HG02571 (cell line): ENCODE measurements around the gene ARID2.

Source experiments
- ATAC-seq: cut with Tn5 transposase; IDR thresholded peaks from one replicate; pipeline ENCODE4 v1.9.1; 2021; ENCODE audit warnings: mild to moderate bottlenecking, moderate library complexity; ENCODE audit not compliant: unreplicated experiment

Gene ARID2

DNA sequence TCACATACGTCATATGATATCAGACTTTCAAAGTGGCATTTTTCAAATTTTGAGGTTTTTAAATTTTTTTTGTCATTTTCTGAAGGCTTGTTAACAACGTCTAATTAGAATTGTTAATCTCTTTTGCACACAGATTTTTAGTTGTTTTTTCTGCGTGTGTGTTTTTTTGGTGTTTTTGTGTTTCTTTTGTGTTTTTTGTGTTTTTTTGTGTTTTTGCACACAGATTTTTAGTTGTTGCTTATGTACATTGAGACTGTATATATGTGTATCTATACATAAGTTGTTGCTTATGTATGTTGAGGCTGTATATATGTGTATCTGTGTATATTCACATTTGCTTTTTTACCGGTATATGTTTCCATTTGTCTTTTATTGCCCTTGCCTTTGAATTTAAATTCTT is 30.8 kb downstream of the ARID2 start:
- ATAC-seq = no peak

DNA sequence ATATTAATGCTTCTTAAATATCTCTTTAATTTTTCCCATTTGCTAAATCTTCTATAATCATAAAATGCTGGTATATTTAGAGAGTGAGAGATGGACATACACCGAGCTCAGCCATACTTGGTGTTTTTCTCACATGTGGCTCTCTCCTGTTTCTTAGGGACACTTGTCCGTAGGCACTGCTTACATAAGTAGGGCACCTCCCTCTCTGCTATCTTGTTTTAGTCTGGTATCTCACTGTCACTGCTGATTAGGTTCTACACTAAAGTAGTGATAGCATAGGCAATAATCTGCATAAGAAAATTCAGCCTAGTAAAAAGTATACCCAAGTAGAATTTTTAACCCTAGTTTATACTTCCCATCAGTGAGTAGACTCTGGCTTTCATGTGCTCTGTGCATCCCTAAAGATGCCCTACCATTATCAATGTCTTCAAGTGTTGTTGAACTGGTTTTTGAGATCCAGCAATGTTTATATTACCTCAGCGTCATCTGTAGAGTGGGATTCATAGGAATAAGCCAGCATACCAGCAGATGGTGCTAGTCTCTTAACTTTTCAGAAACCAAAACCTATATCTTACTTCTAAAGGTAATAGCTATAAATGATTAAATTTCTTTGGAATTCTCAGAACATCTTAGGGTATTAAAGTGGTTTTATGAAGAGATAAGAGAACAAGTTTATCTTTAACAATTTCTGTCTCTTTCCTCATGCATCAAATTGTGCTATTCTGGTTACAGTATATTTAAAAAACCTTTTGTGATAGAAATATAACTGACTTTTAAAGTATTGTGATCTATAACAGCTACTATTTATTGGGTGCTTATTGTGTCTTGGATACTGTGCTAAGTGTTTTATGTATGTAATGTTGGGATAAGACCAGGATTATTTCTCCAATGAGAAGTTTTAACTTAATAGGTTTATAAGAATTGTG is 32.9 kb downstream of the ARID2 start:
- no peak for ATAC-seq

DNA sequence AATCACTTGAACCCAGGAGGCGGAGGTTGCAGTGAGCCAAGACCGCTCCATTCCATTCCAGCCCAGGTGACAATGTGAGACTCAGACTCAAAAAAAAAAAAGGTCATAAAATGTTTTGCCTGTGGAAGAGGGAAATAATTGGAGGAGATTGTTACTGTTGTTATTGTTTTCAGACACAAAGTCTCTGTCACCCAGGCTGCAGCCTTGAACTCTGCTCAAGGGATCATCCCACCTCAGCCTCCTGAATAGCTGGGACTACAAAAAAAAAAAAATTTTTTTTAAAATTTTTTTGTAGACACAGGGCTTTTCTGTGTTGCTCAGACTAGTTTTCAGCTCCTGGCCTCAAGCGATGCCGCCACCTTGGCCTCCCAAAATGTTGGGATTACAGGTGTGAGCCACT is 33.9 kb downstream of the ARID2 start:
- ATAC-seq = no peak

DNA sequence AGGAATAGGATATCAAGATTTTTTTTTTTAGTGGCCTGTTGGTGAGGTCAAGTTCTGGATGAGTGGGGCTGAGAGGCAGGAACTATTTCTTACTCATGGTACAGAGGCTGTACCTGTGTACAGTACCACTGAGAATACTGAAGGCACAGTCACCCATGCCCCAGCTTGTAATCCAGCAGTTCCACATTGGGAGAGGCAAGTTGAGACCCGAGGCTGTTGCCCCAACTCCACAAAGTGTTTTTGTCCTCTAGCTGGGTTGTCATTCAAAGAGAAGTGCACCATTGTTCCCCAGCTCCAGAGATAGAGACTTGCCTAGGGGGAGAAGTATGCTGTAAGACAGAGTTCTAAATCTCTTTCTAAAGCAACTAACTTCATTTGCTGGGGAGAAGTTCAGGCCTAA is 38.7 kb downstream of the ARID2 start:
- ATAC-seq = no peak

DNA sequence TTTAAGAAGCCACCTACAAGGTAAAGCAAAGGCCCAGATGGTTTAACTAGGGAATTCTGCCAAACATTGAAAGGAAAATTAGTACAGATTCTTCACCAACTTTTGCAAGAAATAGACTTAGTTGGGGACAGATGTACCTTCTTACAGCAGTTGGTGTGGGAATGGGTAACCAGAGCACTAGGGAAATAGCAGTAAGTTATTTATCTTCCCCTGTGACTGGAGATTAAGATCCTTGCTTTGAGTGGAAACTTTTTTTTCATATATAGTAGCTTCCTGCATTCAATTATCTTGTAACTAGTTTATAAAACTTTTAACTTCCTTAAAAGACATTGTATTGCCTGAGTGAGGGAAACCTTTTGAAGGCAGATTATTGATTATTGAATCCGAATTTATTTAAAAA is 44.2 kb downstream of the ARID2 start:
- ATAC-seq = no peak

DNA sequence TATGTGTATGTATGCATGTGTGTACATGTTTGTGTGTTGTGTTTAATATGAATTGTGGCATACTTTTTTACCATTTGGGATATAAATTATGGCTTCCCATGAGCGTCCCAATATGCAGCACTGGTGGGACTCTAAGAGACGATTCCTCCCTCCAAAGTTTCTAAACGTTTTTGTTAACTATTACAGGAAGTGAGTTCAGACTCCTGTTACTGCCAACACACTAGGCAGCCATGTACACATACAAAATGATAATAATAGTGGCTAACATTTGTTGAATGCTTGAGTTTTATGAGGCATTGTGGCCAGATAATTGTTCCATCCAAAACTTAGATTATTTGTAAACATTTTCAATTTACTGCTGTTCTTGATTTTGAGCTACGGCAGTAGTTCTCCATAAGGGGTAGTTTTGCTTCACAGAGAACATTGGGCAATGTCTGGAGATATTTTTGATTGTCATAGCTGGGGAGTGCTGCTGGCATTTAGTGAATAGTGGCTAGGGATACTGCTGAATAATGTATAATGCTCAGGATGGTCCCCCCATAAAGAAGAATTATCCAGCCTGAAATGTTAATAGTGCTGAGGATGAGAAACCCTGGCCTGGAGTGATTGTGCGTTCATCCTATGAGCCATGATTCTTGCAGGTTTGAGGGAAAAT is 45.1 kb downstream of the ARID2 start:
- no peak for ATAC-seq

DNA sequence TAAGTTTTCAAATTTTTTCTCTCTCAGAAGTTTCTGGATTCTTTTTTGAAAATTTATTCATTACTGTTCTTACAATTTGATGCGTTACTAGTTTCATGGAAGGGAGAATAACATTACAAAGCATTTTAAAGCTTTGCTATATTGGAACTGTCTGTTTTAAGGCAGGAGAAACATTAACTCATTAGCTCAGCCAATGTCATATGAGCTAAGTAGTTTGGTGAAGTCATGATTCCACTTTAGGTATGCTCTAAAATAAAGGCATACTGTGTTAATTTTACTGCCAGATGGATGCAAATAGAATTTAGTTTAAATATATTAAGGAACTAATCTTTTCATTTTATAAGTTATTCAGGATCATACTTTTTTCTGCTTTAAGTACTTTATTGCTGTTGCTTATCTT is 46.0 kb downstream of the ARID2 start:
- ATAC-seq = no peak

DNA sequence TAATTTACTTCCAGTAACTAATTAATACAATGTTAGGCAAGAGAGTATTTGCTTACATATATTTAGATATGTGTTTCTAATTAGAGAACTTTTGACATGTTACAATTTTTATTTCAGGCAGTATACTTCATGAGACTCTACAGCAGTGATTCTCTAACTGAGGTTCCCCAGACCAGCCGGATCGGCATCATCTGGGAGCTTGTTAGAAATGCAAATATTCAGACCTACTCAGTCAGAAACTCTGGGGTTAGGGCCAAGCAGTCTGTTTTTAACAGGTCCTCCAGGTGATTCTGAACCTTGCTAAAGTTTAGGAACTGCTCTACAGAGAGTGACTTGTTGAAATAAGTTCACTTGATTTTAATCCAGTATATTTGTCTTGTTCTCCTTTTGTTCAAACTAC is 46.5 kb downstream of the ARID2 start:
- ATAC-seq = no peak

DNA sequence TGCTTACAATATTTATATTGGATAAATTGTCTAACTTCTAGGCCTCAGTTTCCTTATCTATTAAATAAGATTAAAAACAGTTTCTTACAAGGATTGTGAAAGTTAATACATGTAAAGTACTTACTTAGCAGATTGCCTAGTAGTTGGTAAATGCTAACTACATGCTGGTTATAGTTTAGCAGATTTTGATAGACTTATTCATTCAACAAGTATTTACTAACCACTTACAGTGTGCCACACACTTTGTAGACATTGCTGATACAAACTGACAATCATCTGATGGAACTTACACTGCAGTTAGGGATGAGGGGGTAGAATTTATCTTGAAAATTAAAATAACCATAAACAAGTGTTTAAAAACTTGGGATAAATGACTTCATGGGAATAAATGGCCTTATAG is 50.4 kb downstream of the ARID2 start:
- no peak for ATAC-seq

DNA sequence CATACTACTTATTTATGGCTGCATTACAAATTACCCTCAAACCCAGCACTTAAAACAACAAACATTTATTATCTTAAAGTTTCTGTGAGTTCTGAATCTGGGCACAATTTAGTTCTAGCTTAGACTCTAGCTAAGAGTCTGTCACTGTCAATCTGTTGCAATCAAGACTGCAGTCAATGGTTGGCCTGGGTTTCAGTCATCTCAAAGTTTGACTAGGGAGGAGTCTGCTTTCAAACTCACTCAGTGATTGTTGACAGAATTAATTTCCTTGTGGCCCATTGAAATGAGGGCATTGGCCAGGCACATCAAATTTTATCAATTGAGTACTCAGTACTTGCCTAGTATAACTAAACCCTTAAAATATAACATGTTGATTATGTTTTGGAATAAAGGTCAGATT is 51.6 kb downstream of the ARID2 start:
- no peak for ATAC-seq

DNA sequence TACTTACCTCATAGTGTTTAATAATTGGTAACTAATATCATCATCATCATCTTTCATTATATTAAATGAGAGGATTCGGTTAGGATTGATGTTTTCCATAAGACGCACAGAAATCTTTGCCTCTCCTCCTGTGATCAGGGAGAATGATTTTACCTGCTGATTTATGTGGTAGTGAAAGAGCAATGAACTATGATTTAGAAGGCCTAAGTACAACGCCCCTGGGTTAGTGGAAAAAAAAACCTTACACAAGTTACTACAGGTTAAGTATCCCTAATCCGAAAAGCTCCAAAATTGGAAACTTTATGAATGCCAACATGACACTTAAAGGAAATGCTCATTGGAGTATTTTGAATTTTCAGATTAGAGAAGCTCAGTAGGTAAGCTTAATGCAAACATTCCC is 55.8 kb downstream of the ARID2 start:
- no peak for ATAC-seq

DNA sequence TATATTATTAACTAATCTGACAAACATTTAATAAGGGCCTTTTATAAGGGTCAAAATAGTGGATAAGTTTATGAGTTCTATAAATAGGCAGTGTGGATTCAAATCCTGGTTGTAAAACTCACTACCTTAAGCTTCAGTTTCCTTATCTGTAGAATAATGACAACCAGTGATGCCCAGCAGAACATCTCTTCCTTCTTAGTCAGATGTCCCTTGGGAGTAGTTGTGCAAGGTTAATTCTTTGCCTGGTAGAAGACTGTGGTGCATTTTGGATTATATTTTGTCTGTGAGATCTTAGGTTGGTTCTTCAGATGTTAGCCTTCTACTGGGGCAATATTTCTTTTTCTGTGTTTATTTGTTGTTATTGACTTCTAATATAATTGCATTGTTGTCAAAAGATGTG is 59.5 kb downstream of the ARID2 start:
- no peak for ATAC-seq

DNA sequence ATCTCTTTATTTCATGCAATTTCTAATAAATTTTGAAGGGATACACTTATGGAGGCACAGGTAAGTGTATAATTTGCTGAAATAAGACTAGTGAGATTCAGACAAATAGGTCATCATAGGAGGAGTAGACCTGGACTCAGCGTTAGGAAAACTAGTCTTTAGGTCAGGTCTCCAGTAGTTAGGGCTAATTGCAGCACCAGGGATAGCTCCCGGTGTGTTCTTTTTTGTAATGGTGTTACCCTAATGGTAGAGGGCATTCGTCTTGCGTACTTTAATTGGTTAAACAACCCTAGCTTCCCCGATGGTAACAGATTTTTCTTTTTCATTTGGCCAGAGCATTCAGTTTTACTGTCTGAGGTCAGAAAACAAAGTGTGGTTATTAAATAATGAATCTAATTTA is 64.9 kb downstream of the ARID2 start:
- no peak for ATAC-seq

DNA sequence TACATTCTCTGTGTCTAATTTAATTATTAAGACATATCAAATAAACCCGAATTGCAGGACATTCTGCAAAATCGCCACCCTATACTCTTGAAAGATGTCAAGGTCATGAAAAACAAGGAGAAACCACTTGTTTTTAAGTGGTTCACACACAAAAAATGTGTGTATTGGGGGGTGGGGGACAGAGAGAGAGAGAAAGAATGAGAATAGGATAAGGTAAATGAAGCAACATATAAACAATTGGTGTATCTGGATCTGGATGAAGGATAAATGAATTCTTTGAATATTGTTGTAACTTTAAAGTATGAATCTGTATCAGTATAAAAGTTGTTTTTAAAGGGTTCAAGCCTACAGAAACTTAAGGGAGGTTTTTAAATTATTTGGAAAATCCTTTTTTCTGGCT is 72.1 kb downstream of the ARID2 start:
- ATAC-seq = no peak

DNA sequence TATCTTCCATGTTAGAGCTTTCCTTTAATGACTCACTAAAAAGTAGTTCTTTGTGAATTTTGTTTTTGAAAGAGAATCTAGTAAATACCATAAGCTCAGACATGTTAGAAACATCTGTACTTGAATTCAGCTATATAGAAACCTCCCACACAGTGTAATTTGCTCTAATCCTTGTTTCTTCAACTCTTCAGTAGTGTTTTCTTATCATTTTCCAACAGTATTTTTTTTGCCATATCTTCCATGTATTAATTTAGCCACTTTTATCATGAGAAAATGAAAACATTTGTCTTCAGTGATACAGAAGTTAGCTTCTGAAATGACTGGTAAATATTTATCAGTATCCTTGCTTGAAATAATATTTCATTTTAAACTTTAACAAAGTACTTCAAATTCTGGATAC is 73.6 kb downstream of the ARID2 start:
- ATAC-seq = no peak

DNA sequence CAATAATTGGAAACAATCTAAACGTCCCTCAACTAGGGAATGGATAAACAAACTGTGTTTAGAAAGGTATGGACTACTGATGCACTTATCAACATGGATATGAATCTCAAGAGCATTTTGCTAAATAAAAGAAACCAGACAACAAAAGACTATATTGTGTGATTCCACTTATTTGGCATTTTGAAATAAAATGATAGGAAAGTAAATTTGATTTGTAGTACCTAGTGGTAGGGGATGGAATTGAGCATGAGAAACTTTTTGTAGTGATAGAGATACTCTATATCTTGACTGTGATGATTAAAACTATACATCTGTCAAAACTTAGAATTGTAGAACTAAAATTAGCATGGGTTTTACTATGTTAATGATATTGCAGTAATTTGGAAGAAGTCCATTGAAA is 87.1 kb downstream of the ARID2 start:
- no peak for ATAC-seq

DNA sequence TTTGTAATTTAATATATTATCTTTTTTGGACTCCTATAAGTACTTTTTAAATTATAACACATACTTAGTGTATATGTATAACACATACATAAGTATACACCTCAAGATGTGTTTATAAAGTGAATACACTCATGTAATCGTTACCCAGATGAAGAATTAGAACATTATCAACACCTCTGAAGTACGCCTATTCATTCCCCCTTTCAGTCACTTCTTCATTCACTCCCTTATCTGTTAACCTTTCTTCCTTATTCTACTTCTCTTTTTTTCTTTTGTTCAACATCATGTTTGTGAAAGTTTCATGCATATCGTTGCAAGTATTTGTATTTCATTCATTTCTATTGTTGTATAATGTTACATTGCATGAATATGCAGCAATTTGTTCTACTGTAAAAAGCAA is 98.5 kb downstream of the ARID2 start:
- ATAC-seq = no peak

DNA sequence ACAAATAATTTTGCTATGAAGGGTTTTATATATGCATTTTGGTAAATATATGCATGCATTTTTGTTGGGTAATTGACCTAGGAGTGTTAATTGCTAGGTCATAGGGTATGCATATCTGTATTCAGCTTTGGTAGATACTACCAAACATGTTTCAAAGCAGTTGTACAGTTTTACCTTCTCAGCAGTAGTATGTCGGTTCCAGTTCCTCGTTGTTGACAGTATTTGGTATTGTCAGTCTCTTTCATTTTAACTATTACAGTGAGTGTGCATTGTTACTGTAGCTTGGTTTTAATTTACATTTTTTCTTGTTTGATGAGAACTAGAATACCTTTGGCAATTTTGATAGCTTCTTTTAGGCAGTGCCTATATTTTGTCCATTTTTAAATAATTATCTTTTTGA is 98.9 kb downstream of the ARID2 start:
- peak; percentile 51 for ATAC-seq

DNA sequence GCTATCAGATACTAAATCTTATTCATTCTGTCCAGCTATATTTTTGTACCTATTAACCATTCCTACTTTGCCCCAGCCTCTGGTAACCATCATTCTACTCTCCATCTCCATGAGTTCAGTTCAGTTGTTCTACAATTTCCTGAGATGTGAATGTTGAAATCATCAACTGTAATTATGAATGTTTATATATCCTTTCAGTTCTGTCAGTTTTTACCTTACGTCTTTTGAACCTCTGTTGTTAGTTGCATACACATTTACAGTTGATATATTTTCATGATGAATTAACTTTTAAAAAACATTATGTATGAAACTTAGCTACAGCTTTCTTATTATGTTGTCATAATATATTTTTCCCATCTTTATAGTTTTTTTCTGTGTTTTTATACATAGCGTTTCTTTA is 102.1 kb downstream of the ARID2 start:
- ATAC-seq = no peak

DNA sequence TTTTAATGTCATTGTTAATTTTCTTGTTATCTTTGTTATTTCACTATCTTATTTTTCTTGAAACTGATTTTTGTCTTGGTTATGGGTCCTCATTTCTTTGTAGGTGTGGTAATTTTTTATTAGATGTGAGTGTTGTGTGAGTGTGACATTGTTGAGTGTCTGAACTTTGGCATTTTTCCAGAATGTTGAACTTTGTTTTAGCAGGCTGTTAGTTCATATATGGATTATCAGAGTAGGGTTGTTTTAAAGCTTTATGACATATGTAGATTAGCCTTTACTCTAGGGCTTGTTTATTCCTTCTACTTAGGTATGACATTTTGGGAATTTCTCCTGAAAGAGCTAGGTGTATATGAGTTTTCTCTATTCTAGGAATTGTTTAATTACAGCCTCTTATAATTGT is 103.9 kb downstream of the ARID2 start:
- ATAC-seq = no peak

DNA sequence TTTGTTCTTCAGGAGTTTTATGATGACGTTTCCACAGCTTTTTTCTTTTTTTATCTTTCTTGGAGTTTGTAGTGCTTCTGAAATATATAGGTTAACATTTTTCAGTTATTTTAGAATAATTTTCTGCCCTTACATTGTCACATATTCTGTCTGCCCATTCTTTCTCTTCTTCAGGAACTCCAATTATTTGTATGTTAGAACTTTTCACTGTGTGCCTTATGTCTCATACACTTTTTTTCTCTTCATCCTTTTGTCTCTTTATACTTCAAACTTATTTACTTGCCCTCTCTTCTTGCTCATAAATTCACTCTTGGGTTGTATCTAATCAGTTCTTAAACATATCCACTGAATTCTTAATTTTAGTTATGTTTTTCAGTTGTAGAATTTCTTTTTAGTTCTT is 105.3 kb downstream of the ARID2 start:
- no peak for ATAC-seq

DNA sequence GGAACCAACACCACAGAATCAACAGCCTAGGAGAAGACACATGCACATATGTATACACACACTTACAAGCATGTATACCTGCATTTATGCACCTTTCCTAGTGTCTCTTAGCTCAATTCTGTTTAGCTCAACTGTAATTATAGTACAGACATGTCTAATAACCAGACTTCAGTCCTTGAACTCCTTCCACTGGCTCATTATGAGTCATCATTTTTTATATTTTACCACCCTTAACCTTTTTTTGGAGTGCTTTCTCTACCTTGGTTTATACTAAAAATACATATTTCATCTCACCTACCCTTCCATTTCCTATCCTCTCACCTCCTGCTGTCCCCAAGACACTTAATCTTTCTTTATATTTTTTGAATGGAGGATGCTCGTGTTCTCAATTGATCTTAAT is 110.4 kb downstream of the ARID2 start:
- no peak for ATAC-seq

DNA sequence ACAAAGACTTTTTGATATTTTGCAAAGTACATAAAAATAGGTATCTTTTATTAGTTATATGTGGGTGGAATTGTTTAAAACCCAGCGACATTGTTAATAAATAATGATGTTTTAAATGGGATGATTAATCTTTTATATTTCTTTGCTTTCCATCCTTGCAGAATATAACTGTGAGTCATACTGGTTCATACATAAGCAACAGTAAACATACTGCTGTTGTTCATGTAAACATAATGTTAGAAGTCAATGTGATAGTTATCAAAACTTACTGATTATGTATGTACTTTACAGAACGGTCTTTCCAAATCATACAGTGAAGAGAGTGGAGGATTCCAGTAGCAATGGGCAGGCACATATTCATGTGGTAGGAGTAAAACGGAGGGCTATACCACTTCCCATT is 119.8 kb downstream of the ARID2 start:
- no peak for ATAC-seq
